OCI-LY1 (cell line): ENCODE data around the gene VOPP1.

ENCODE experiments used
- EZH2 ChIP-seq: fragments of 200-600 bp; sonication (generic), shearing (Covaris generic); IDR thresholded peaks from 2 replicates; pipeline ENCODE4 v1.8.0; 2017; ENCODE audit warnings: borderline replicate concordance, mixed run types, mild to moderate bottlenecking, antibody characterized with exemption, low read length, moderate library complexity, mixed read lengths
- TF ChIP-seq, protein P1 (sequence below): fragments of 200-600 bp; sonication (generic), shearing (Covaris generic); IDR thresholded peaks from 2 replicates; pipeline ENCODE4 v1.5.1; 2017; ENCODE audit warnings: mild to moderate bottlenecking, antibody characterized with exemption, low read length, moderate library complexity, mixed read lengths

DNA sequence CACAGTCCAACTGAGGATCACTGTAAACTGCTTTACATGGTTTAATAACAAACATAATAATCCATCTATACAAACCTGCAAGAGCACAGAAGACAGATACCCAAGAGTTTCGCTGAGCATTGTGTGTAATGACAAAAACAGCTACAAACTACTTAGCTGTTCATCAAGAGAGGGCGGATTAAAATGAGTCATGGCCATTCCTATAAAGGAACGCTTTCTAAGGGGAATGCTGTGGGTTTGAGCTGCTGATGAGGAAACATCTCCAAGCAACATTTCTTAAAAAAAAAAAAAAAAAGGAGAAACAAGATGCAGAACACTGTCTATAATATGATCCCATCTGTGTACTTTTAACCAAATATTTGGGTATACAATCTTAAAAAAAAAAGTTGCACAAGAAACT lies 33.8 kb downstream of the VOPP1 start:
- TF ChIP-seq, protein P1, sequence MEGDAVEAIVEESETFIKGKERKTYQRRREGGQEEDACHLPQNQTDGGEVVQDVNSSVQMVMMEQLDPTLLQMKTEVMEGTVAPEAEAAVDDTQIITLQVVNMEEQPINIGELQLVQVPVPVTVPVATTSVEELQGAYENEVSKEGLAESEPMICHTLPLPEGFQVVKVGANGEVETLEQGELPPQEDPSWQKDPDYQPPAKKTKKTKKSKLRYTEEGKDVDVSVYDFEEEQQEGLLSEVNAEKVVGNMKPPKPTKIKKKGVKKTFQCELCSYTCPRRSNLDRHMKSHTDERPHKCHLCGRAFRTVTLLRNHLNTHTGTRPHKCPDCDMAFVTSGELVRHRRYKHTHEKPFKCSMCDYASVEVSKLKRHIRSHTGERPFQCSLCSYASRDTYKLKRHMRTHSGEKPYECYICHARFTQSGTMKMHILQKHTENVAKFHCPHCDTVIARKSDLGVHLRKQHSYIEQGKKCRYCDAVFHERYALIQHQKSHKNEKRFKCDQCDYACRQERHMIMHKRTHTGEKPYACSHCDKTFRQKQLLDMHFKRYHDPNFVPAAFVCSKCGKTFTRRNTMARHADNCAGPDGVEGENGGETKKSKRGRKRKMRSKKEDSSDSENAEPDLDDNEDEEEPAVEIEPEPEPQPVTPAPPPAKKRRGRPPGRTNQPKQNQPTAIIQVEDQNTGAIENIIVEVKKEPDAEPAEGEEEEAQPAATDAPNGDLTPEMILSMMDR = no peak
- no peak for TF ChIP-seq EZH2
